Adrenal gland (tissue), 5 donors: Measurements from ENCODE around the gene SPPL3.

Experiments
- CTCF ChIP-seq, 6 experiments: fragments of 450-650 bp in 4 of 6; fragments of 200-600 bp in 2 of 6; sonication (generic) in 1 of 6; IDR thresholded peaks; 1 replicate in 5 of 6; 2 replicates in 1 of 6; pipeline versions ENCODE4 v1.5.1 to v1.8.0; 2016 to 2021; ENCODE audit warnings: antibody characterized with exemption in 6 of 6, mild to moderate bottlenecking in 2 of 6, moderate library complexity in 1 of 6
- POLR2A ChIP-seq, 2 donors: fragments of 450-650 bp; IDR thresholded peaks; one replicate each; pipeline ENCODE4 v1.6.1; 2017; ENCODE audit warnings: antibody characterized with exemption in 2 of 2, mild to moderate bottlenecking in 2 of 2, moderate library complexity in 1 of 2
- donor health status: DM: no; HTN: no; CAD: no.

- TF ChIP-seq CTCF (IDR thresholded peaks at IDR 0.05) (peak in 1 of 6 experiments; percentile 31), POLR2A (IDR thresholded peaks at IDR 0.05) (no peak)
Observed at GRCh38 chr12:120856980-120857379, 47.2 kb downstream of the SPPL3 start.
